Fibroblast of mammary gland (primary cell): ENCODE measurements around the gene STOM.

Experiments
- DNase-seq: peaks from one replicate; pipeline ENCODE4 v3.0.0-alpha.2; 2010; ENCODE audit warnings: low read depth
- H3K4me3 ChIP-seq: 2 replicates; pipeline ENCODE4 v1.5.1; 2011; ENCODE audit warnings: low read depth, mild to moderate bottlenecking, low read length, moderate library complexity; ENCODE audit not compliant: control insufficient read depth
- TF ChIP-seq, protein P1 (sequence below): conservative IDR thresholded peaks from 2 replicates; pipeline ENCODE4 v1.5.1; 2011; ENCODE audit warnings: low read depth, low read length, inconsistent platforms; ENCODE audit not compliant: control insufficient read depth, insufficient read depth

The STOM gene

DNA sequence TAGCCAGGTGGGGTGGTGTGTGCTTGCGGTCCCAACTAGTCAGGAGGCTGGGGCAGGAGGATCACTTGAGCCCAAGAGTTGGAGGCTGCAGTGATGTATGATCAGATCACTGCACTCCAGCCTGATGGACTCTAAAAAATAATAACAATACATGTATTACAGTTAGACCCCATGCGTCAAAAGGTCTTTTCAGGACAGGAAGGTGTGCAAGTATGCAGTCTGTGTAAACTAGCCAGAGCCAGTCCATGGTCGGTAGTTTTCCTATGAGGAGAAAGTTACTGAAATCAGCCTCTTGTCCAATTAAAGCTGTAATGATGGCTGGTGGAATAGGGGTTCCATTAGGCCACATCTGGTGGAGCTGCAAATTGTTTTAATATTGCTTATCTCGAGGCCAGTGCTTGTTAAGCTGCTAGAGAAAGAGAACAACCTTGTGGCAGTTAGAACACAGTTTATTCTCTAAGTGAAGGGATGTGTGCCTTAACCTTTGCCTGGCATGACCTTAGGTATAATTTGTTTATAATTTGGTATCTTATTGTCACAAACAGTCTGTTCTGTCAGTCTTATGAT is 1.5 kb upstream of the STOM start:
- DNase-seq, result no peak
- TF ChIP-seq, protein P1, sequence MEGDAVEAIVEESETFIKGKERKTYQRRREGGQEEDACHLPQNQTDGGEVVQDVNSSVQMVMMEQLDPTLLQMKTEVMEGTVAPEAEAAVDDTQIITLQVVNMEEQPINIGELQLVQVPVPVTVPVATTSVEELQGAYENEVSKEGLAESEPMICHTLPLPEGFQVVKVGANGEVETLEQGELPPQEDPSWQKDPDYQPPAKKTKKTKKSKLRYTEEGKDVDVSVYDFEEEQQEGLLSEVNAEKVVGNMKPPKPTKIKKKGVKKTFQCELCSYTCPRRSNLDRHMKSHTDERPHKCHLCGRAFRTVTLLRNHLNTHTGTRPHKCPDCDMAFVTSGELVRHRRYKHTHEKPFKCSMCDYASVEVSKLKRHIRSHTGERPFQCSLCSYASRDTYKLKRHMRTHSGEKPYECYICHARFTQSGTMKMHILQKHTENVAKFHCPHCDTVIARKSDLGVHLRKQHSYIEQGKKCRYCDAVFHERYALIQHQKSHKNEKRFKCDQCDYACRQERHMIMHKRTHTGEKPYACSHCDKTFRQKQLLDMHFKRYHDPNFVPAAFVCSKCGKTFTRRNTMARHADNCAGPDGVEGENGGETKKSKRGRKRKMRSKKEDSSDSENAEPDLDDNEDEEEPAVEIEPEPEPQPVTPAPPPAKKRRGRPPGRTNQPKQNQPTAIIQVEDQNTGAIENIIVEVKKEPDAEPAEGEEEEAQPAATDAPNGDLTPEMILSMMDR, result no peak
- no peak overlapping the region for H3K4me3 ChIP-seq

DNA sequence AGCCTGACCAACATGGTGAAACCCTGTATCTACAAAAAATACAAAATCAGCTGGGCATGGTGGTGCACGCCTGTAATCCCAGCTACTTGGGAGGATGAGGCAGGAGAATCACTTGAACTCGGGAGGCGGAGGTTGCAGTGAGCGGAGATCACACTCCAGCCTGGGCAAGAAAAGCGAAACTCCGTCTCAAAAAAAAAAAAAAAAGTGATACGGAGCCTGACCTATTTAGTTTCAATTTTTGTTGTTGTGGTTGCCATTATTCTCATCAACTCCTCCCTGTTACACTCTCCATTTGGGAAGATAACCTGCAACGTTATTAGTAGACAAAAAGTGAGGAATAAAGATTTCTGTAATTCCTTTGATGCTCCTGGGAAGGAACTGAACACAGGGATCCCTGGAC is 1.3 kb downstream of the STOM start:
- DNase-seq, result no peak

DNA sequence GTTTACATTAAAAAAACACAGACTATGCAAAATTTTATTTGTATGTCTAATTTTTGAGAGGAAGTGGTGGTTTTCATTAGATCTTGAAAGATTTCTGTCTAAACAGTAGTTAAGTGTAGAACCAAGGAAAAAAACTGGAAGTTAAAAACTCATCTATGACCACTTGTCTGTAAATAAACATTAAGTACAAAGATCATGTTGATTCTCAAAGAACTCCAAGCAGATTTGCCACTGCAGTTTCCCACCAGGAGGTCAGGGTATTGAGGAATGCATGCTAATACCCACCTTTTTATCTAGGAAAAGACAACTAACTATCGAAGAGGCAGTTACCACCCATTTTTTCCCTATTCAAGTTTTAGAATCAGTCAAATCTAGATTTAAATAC is 1.9 kb downstream of the STOM start:
- TF ChIP-seq, protein P1, result no peak
- H3K4me3 ChIP-seq, result peak overlapping the region; percentile 54
- no peak for DNase-seq

More for the DNA sequence above, 1.3 kb downstream of the STOM start:
- peak overlapping the region; percentile 54 for H3K4me3 ChIP-seq
- TF ChIP-seq, protein P1, result no peak

DNA sequence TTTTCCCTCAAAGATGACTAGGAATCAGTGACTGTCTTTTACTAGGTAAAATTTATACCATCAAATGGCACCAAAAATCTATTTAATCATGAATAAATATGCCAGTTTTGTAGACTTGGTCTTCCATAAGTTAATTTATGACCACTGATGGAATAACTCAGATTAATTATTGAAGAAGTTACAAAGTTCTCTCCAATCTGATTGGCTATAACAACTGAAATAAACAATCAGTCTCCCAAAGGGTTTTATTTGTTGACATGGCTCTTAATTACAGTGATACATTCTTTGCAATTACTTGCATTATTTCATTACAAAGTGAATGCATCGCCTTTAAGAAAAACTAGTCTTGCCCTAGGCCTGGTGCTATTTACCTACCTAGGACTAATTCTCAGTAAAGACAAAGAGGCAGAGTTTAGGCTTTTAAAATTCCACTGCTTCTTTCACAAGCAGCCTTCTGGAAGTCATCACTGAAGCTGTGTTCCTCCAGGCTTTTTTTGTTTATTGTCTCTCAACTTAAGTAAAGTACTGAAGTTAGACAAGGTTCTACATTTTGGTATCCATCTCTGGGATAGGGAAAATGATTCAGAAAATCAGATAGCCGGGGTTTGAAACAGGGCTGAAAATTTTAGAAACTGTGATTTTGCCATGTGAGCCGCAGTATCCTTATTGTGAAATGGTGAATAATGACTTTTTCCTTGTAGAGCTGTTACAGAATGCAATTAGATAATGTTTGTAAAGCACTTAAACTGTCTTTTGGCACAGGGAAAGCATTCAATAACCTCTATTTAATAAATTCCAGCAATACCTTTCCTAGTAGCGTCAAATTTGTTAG is 2.5 kb downstream of the STOM start:
- no peak for DNase-seq
- TF ChIP-seq, protein P1, result no peak
- peak overlapping the region; percentile 54 for H3K4me3 ChIP-seq

DNA sequence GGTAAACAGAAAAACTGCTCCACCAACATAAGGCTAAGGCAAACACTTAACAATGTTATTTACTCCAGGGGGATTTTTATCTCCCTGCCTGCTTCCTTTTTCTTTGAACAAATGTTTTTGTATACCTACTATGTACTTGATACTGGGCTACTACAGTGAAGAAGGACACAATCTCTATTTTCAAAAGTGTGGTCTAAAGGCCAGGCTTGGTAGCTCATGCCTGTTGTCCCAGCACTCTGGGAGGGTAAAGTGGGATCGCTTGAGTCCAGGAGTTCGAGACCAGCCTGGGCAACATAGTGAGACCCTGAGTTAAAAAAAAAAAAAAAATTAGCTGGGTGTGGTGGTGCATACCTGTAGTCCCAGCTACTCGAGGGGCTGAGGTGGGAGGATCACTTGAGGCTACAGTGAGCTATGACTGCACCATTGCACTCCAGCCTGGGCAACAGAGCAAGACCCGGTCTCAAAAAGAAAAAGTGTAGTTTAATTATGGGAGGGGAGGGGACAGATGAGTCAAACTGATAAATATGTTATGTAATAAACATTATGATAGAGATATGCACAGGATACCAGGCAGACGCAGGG is 3.3 kb downstream of the STOM start:
- H3K4me3 ChIP-seq, result no peak overlapping the region
- no peak for DNase-seq
- TF ChIP-seq, protein P1, result no peak

DNA sequence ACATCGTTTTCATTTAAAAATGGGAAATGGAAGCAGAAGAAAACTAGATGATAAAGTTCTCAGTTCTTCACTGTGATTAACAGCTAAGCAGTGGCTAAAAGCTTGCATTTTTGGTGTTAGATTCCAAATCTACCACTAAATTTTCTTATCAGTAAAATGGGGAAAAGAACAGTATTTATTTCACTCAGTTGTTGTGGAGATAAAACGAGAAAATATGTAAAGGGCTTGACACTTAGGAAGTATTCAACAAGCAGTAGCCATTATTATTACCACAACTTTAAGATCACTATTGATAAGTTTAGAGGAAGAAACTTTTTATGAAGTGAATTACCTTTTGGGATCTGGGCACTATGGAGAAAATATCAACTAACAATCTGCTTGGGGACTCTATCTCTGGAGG is 4.5 kb downstream of the STOM start:
- H3K4me3 ChIP-seq, result no peak overlapping the region
- TF ChIP-seq, protein P1, result no peak
- DNase-seq, result no peak
